AG09319 (cell line): ENCODE data around the gene CACUL1.
"Not testable (repeated sequence)": the region's sequence is repeated elsewhere in the genome, so short reads cannot be mapped to it uniquely, and the experiment has no call there.

Experiments
- DNase-seq: peaks from one replicate; pipeline ENCODE4 v3.0.0-alpha.2; 2010; ENCODE audit warnings: low read depth; ENCODE audit errors: extremely low read depth
- CTCF ChIP-seq: IDR thresholded peaks from 2 replicates; pipeline ENCODE4 v1.5.1; 2011; ENCODE audit warnings: low read depth, mild to moderate bottlenecking, inconsistent platforms, low read length, moderate library complexity

CACUL1 gene

DNA sequence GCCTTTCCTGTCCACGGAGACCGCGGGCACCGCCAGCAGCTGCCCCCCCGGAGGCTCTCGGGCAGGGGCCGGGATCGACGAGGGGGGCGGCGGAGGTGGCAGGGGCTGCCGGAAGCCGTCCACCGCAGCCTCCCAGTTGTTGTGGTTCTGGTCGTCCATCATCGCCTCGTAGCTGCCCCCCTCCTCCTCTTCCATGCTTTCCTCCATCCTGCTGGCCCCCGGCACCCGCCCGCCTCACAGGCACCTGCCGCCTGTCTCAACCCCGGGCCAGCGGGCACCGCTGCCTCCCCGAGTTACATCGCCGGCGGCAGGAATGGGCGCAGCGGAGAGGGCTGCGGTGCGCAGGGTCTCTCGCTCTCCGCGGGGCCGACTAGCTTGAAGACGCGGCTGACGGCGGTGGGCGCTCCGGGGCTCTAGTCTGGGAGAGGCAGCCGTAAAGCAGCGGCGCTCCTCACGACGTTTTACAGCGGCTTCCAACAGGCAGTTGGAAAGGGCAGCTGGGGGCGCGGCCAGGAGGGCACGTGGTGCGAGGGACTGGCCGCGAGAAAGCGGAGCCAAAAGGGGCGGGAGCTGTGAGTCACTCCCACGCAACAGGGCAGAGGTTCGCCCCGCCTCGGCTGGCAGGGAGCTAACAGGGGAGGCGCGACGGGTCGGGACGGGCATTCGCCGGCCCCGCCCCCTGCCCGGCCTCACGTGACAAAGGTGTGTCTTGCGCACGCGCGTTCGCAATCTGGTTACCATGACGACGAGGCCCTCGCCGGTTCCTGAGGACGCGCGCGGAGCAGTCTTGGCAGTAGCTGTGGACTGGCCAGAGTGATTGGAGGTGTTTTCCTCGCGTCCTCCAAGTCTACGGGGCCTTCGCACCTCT, at the start of gene CACUL1:
Gene CACUL1, minus strand, starts transcription at position 415 of the 868 bp plus-strand sequence. Its CDS starts 208 bp downstream, at position 207.
- peak; percentile 100 for DNase-seq
- no peak for TF ChIP-seq CTCF

DNA sequence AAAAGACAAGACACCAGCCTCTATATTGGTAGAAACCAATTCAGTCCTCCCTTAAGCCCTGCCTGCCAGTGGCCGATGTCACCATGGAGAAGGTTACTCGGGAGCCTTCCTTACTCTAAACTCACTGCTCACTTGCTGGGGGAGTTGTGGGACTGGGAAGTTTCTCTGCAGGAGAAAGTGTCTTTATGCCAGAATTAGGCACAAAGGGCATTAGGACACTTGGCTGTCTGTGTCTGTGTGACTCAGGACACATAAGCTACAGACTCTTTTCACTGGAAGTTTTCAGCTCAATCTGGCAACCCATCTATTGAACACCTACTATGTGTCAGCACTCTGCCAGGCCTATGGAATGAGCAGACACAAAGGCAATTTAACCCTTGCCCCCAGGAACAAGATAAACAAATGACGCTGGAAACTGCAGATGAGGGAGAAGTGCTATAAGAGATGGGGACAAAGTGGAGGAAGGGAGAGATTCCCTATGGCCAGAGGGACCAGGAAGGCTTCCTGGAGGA, 49.5 kb upstream of the CACUL1 start:
- DNase-seq: no peak
- TF ChIP-seq CTCF: no peak

GRCh38 chr10:118802126-118802793, 47.5 kb upstream of the CACUL1 start:
- DNase-seq: no peak
- no peak for TF ChIP-seq CTCF

DNA sequence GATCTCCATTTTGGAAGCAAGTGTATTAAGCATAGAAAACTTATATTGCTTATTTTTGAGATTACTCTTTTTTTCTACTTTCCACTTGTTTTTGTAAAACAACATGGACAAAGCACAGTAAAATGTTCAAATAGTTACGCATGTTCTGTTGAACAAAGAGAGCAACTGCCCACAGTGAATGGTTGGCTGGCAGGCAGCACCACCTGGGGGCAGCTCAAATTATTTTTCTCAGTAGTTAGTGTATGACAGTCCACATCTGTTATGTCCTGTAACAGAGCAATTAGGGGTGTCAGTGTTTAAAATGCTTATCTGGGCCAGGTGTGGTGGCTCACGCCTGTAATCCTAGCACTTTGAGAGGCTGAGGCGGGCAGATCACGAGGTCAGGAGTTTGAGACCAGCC, 46.1 kb upstream of the CACUL1 start:
- TF ChIP-seq CTCF: peak; percentile 25
- DNase-seq: no peak

DNA sequence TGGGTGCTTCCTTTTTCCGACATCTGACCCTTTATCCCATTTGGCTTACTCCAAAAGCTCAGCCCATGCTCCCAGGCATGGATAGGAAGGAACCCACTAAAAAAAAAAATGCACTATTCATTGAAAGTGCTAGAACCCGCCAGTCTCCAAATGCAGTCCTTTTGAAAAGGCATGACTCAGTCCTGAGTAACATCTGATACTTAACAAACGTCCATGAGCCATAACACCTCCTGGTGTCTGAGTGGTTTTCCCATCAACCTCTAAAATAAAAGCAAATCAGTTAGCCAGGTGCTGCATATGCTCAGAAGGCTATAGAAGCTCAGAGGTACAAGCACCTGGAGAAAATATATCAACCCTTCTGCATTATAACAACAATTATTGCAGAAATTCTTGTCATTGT, 45.0 kb upstream of the CACUL1 start:
- no peak for DNase-seq

DNA sequence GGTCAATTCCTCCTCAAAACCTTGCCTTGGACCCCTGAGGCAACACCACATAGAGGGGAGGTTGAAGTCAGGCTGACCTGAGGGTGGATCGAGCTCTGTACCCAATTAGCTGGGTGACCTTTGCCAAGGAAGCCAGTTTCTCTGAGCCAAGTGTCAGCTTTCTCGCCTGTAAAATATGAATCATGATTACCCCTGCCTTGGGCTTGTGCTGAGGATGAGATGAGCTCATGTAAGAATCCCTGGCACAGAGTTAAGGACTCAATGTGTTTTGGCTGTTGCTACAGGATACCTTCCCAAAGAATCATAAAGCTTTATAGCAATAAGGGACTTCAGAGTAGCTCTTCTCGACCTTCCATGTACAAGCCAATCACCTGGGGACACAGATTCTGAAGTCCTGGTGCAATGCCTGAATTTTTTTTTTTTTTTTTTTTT, 43.5 kb upstream of the CACUL1 start:
- no peak for TF ChIP-seq CTCF

More for the DNA sequence above, 45.0 kb upstream of the CACUL1 start:
- no peak for TF ChIP-seq CTCF

DNA sequence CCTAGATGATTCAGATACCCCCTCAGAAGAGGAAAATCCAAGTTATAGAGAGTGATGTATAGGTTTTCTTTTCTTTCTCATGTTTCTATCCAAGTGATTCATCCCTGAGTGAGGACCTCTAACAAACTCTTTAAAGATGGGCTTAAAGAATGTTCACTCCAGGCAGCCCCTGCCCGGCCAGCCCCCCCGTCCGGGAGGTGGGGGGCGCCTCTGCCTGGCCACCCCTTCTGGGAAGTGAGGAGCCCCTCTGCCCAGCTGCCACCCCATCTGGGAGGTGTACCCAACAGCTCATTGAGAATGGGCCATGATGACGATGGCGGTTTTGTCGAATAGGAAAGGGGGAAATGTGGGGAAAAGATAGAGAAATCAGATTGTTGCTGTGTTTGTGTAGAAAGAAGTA, 40.2 kb upstream of the CACUL1 start:
- not testable (repeated sequence) for DNase-seq

More for the DNA sequence above, 43.5 kb upstream of the CACUL1 start:
- DNase-seq: no peak
